HCT116 (cell line): Measurements from ENCODE around the gene CCDC92. TPM values are rescaled to one million over a fixed set of nuclear protein-coding genes. Genes with fewer than 3 reads are reported as not detected.

ENCODE experiments used
- ATAC-seq: fragments of 200-7000 bp; cut with Tn5 transposase; 2 replicates; pipeline ENCODE4 v1.9.1; 2020; ENCODE audit warnings: mild to moderate bottlenecking, moderate library complexity
- BruUV-seq: library from RNA; stranded (reverse); fragments of 400-500 nt; replicated peaks from 2 replicates; lab custom pipeline; 2021; lab: Mats Ljungman, UMichigan
- CTCF ChIA-PET: fragments of 300-600 bp; sonication (Branson Sonifier 250); formaldehyde crosslinking; loops from one replicate; lab custom pipeline; 2021; ENCODE audit warnings: antibody characterized with exemption; lab: Charles Lee
- POLR2A ChIA-PET: fragments of 300-600, 350-600 bp; sonication (Branson Sonifier 250); formaldehyde crosslinking; loops from one replicate; lab custom pipeline; 2021; ENCODE audit warnings: antibody characterized with exemption; lab: Charles Lee
- RAD21 ChIA-PET, 2 experiments: fragments of 300-600 bp; sonication (Branson Sonifier 250); formaldehyde crosslinking; loops; one replicate each; lab custom pipeline; 2023; ENCODE audit warnings: low total read pairs in 2 of 2; ENCODE audit not compliant: uncharacterized antibody in 2 of 2, unreplicated experiment in 2 of 2, low non-redundant PET in 1 of 2; lab: Charles Lee
- DNase-seq: peaks from one replicate; pipeline ENCODE4 v3.0.0-alpha.2; 2010; ENCODE audit warnings: low read depth, low spot score
- H2AFZ ChIP-seq: fragments of 200-600 bp; shearing (Covaris generic), sonication (generic); 2 replicates; pipeline ENCODE4 v1.6.1; 2017; ENCODE audit warnings: low read depth, mixed run types, mixed read lengths, antibody characterized with exemption, low read length; ENCODE audit not compliant: poor library complexity, severe bottlenecking
- H3K27ac ChIP-seq: 2 replicates; pipeline ENCODE4 v1.5.1; 2012; ENCODE audit warnings: low read depth, low read length
- H3K27me3 ChIP-seq: fragments of 200-600 bp; sonication (generic); 2 replicates; pipeline ENCODE4 v1.6.1; 2016; ENCODE audit warnings: mixed run types, low read length, mixed read lengths; ENCODE audit not compliant: insufficient read depth
- H3K36me3 ChIP-seq, 2 experiments: fragments of 200-500 bp in 1 of 2; fragments of 200-600 bp in 1 of 2; sonication (Bioruptor generic) in 1 of 2; sonication (generic) in 1 of 2; 2 replicates each; pipeline versions ENCODE4 v1.5.1 to v1.6.1; 2014 to 2016; ENCODE audit warnings: low read length in 2 of 2, inconsistent platforms in 1 of 2, mixed read lengths in 1 of 2, mixed run types in 1 of 2; ENCODE audit not compliant: insufficient read depth in 2 of 2, control insufficient read depth in 1 of 2
- H3K4me1 ChIP-seq, 2 experiments: fragments of 200-600 bp in 1 of 2; sonication (generic) in 1 of 2; 2 replicates each; pipeline versions ENCODE4 v1.5.1 to v1.6.1; 2012 to 2017; ENCODE audit warnings: low read length in 2 of 2, inconsistent platforms in 1 of 2, mild to moderate bottlenecking in 1 of 2, mixed read lengths in 1 of 2, mixed run types in 1 of 2, moderate library complexity in 1 of 2; ENCODE audit not compliant: insufficient read depth in 2 of 2, control insufficient read depth in 1 of 2
- H3K4me2 ChIP-seq: fragments of 200-600 bp; sonication (generic); 2 replicates; pipeline ENCODE4 v1.6.1; 2017; ENCODE audit warnings: mixed run types, low read length, mixed read lengths
- H3K4me3 ChIP-seq, 2 experiments: fragments of 200-600 bp in 1 of 2; sonication (generic) in 1 of 2; replicated peaks in 1 of 2; 2 replicates each; pipeline ENCODE4 v1.5.1; 2011 to 2016; ENCODE audit warnings: low read length in 2 of 2, control low read depth in 1 of 2, low read depth in 1 of 2, mild to moderate bottlenecking in 1 of 2, mixed read lengths in 1 of 2, mixed run types in 1 of 2
- H3K79me2 ChIP-seq: fragments of 200-600 bp; sonication (generic); 2 replicates; pipeline ENCODE4 v1.6.1; 2017; ENCODE audit warnings: mild to moderate bottlenecking, mixed run types, low read length, moderate library complexity, mixed read lengths; ENCODE audit not compliant: insufficient read depth
- H3K9ac ChIP-seq: fragments of 200-600 bp; sonication (generic); 2 replicates; pipeline ENCODE4 v1.6.1; 2016; ENCODE audit warnings: low read length, mixed read lengths
- H3K9me2 ChIP-seq: fragments of 200-600 bp; sonication (generic), shearing (Covaris generic); 2 replicates; pipeline ENCODE4 v1.6.1; 2017; ENCODE audit warnings: mixed run types, mild to moderate bottlenecking, moderate library complexity; ENCODE audit not compliant: insufficient read depth
- H3K9me3 ChIP-seq, 2 experiments: fragments of 200-500 bp in 1 of 2; fragments of 200-600 bp in 1 of 2; sonication (Bioruptor generic) in 1 of 2; sonication (generic) in 1 of 2; 2 replicates each; pipeline ENCODE4 v1.6.1; 2014 to 2017; ENCODE audit warnings: low read length in 2 of 2, mixed read lengths in 2 of 2, inconsistent platforms in 1 of 2, low read depth in 1 of 2, mild to moderate bottlenecking in 1 of 2, mixed run types in 1 of 2, moderate library complexity in 1 of 2; ENCODE audit not compliant: control insufficient read depth in 1 of 2, insufficient read depth in 1 of 2
- H4K20me1 ChIP-seq: fragments of 200-600 bp; sonication (generic), shearing (Covaris generic); 2 replicates; pipeline ENCODE4 v1.6.1; 2017; ENCODE audit warnings: mixed run types, mild to moderate bottlenecking, moderate library complexity; ENCODE audit not compliant: insufficient read depth
- ATF3 ChIP-seq: IDR thresholded peaks from 2 replicates; pipeline ENCODE4 v1.6.1; 2012
- CBX3 ChIP-seq: IDR thresholded peaks from 2 replicates; pipeline ENCODE4 v1.6.1; 2012; ENCODE audit warnings: low read depth
- CEBPB ChIP-seq: IDR thresholded peaks from 2 replicates; pipeline ENCODE4 v1.6.1; 2012; ENCODE audit warnings: low read depth
- EGR1 ChIP-seq: IDR thresholded peaks from 2 replicates; pipeline ENCODE4 v1.6.1; 2012; ENCODE audit warnings: low read depth
- ELF1 ChIP-seq: IDR thresholded peaks from 2 replicates; pipeline ENCODE4 v1.6.1; 2012; ENCODE audit warnings: low read depth, borderline replicate concordance
- EZH2 ChIP-seq: fragments of 200-600 bp; sonication (generic); IDR thresholded peaks from 2 replicates; pipeline ENCODE4 v1.6.1; 2017; ENCODE audit warnings: antibody characterized with exemption, mixed run types
- EZH2phosphoT487 ChIP-seq: fragments of 200-600 bp; IDR thresholded peaks from 2 replicates; pipeline ENCODE4 v1.6.1; 2018; ENCODE audit warnings: antibody characterized with exemption, borderline replicate concordance
- FOSL1 ChIP-seq: IDR thresholded peaks from 2 replicates; pipeline ENCODE4 v1.6.1; 2012; ENCODE audit warnings: low read depth
- POLR2A ChIP-seq: IDR thresholded peaks from 2 replicates; pipeline ENCODE4 v1.7.0; 2011; ENCODE audit warnings: borderline replicate concordance; ENCODE audit not compliant: insufficient read depth, insufficient read length; ENCODE audit errors: extremely low read depth
- POLR2AphosphoS5 ChIP-seq: IDR thresholded peaks from 2 replicates; pipeline ENCODE4 v1.6.1; 2011; ENCODE audit warnings: mild to moderate bottlenecking, low read depth, low read length, moderate library complexity
- RAD21 ChIP-seq: IDR thresholded peaks from 2 replicates; pipeline ENCODE4 v1.6.1; 2012; ENCODE audit warnings: low read depth, mild to moderate bottlenecking
- REST ChIP-seq: IDR thresholded peaks from 2 replicates; pipeline ENCODE4 v1.6.1; 2012; ENCODE audit warnings: low read depth
- SIN3A ChIP-seq: IDR thresholded peaks from 2 replicates; pipeline ENCODE4 v1.6.1; 2012; ENCODE audit warnings: low read depth
- SP1 ChIP-seq: IDR thresholded peaks from 2 replicates; pipeline ENCODE4 v1.6.1; 2012; ENCODE audit warnings: low read depth
- SRF ChIP-seq: IDR thresholded peaks from 2 replicates; pipeline ENCODE4 v1.6.1; 2012; ENCODE audit warnings: low read depth
- TCF7L2 ChIP-seq: IDR thresholded peaks from 2 replicates; pipeline ENCODE4 v1.7.0; 2011; ENCODE audit warnings: borderline replicate concordance, inconsistent platforms; ENCODE audit not compliant: insufficient read depth, insufficient read length; ENCODE audit errors: extremely low read depth
- ZNF274 ChIP-seq: fragments of 200-500 bp; sonication (Bioruptor generic); IDR thresholded peaks from 2 replicates; pipeline ENCODE4 v1.6.1; 2014; ENCODE audit warnings: mild to moderate bottlenecking, low read depth, low read length, inconsistent platforms
- intact Hi-C: fragments of 100-400 bp; cut with micrococcal nuclease; formaldehyde crosslinking; loops from 2 replicates; pipeline ENCODE4 v1.10.0; 2022
- total RNA-seq: library from RNA; stranded (reverse); gene quantifications from one replicate; pipeline ENCODE4 v1.2.1, GENCODE V29; 2021; ENCODE audit not compliant: unreplicated experiment

CCDC92 gene
- total RNA-seq, 1 experiment from 2014 or later: 9.7 TPM

GRCh38 chr12:123990511-123990910, 17.9 kb upstream of the CCDC92 start:
- intact Hi-C loops: no loop called here
- H3K9me2 ChIP-seq: no peaks in the 10 kb centered on the region
- RAD21 ChIA-PET: no interaction called here
- no TSS peak for BruUV-seq
- H4K20me1 ChIP-seq: 0 out of 2 replicates have a peak, but pooled peaks cover 4% of the 10 kb centered on the region
- peaks cover 86% of the 10 kb centered on the region for H3K79me2 ChIP-seq
- H3K4me2 ChIP-seq: no peak overlapping the region
- POLR2A ChIA-PET: interaction anchor here (2.1 kb wide), 1 partner anchor 18 kb away, joined by 5 read pairs; the partner anchor contains the start of genes CCDC92 and ZNF664
- CTCF ChIA-PET: no interaction called here
- DNase-seq (no peak), ATAC-seq (no peak)
- H3K27ac ChIP-seq: no peak overlapping the region
- H3K9me3 ChIP-seq: no peaks in the 10 kb centered on the region
- H3K9ac ChIP-seq: no peak overlapping the region
- peaks cover 18 to 20% of the 10 kb centered on the region in 2 experiments; a peak in 3 of 4 replicates for H3K36me3 ChIP-seq
- no peaks in the 10 kb centered on the region for H3K27me3 ChIP-seq
- no peak for TF ChIP-seq RAD21
- no peak for TF ChIP-seq SIN3A
- no peak for TF ChIP-seq POLR2A
- TF ChIP-seq FOSL1: no peak
- TF ChIP-seq CEBPB: no peak
- TF ChIP-seq CBX3: no peak
- TF ChIP-seq POLR2AphosphoS5: no peak
- no peak overlapping the region for H3K4me3 ChIP-seq
- no peaks in the 10 kb centered on the region for H3K4me1 ChIP-seq
- no peak overlapping the region for H2AFZ ChIP-seq

GRCh38 chr12:123989753-123990152, 17.1 kb upstream of the CCDC92 start:
- H3K79me2 ChIP-seq: peaks cover 86% of the 10 kb centered on the region
- H3K9me2 ChIP-seq: no peaks in the 10 kb centered on the region
- ChIA-PET RAD21 (no interaction called here), POLR2A (no interaction called here), CTCF (no interaction called here)
- no peak for ATAC-seq
- H3K27ac ChIP-seq: no peak overlapping the region
- intact Hi-C loops: no loop called here
- no peak for TF ChIP-seq SIN3A
- no peak for TF ChIP-seq EZH2
- no peak for TF ChIP-seq EGR1
- TF ChIP-seq RAD21: no peak
- TF ChIP-seq CEBPB: no peak
- TF ChIP-seq SRF: no peak
- no peak for TF ChIP-seq CBX3
- TF ChIP-seq REST: no peak
- no peak for TF ChIP-seq ELF1
- TF ChIP-seq SP1: no peak
- TF ChIP-seq ATF3: no peak
- TF ChIP-seq EZH2phosphoT487: no peak
- no peak for TF ChIP-seq POLR2A
- TF ChIP-seq POLR2AphosphoS5: no peak
- TF ChIP-seq TCF7L2: no peak
- no peak for TF ChIP-seq ZNF274
- H4K20me1 ChIP-seq: 0 out of 2 replicates have a peak, but pooled peaks cover 4% of the 10 kb centered on the region
- no peaks in the 10 kb centered on the region for H3K27me3 ChIP-seq
- no peak overlapping the region for H3K4me3 ChIP-seq
- H3K9me3 ChIP-seq: no peaks in the 10 kb centered on the region
- BruUV-seq: no TSS peak
- DNase-seq: no peak
- H3K4me1 ChIP-seq: no peaks in the 10 kb centered on the region
- H3K4me2 ChIP-seq: no peak overlapping the region
- no peak overlapping the region for H2AFZ ChIP-seq
- peaks cover 18 to 20% of the 10 kb centered on the region in 2 experiments; a peak in 3 of 4 replicates for H3K36me3 ChIP-seq
- no peak overlapping the region for H3K9ac ChIP-seq
